K562 (cell line): ENCODE data around the gene MPHOSPH9. TPM values are rescaled to one million over a fixed set of nuclear protein-coding genes. Genes with fewer than 3 reads are reported as not detected.
"Not testable (repeated sequence)": the region's sequence is repeated elsewhere in the genome, so short reads cannot be mapped to it uniquely, and the experiment has no call there.

Experiments
- ATAC-seq: fragments of 200-7000 bp; cut with Tn5 transposase; 3 replicates; pipeline ENCODE4 v1.9.1; 2020; ENCODE audit warnings: moderate library complexity
- BruUV-seq: library from RNA; stranded (reverse); fragments of 400-500 nt; replicated peaks from 2 replicates; lab custom pipeline; 2021; lab: Mats Ljungman, UMichigan
- CTCF ChIA-PET: fragments of 300-600 bp; formaldehyde crosslinking; extraction: SDS; loops from one replicate; lab custom pipeline; 2021; ENCODE audit warnings: low intra/inter-chr PET ratio; lab: Yijun Ruan, JAX
- POLR2A ChIA-PET: fragments of 300-600, 350-650 bp; sonication (Branson Sonifier 250); formaldehyde crosslinking; extraction: SDS; loops from one replicate; lab custom pipeline; 2021; ENCODE audit warnings: antibody characterized with exemption, inconsistent platforms; lab: Yijun Ruan, JAX
- DNase-seq, 4 experiments: peaks; one replicate each; pipeline versions ENCODE4 v3.0.0 to v3.0.0-alpha.2; 2011 to 2018; ENCODE audit warnings: low spot score in 3 of 4, mixed read lengths in 3 of 4; ENCODE audit errors: extremely low read depth in 1 of 4
- FAIRE-seq: peaks from 2 replicates; lab custom pipeline; 2011; peaks lifted over from hg19 to GRCh38; lab: Jason Lieb, UNC
- H2AFZ ChIP-seq: 2 replicates; pipeline ENCODE4 v1.6.0; 2011; ENCODE audit warnings: low read depth, low read length, control low read depth, inconsistent platforms
- H3K27ac ChIP-seq: fragments of 200-600 bp; 3 replicates; pipeline ENCODE4 v1.8.0; 2011; ENCODE audit warnings: low read depth, mild to moderate bottlenecking, control low read depth, inconsistent platforms, low read length, moderate library complexity, mixed read lengths; ENCODE audit errors: extremely low read depth
- H3K27me3 ChIP-seq, 2 experiments: fragments of 300-600 bp in 1 of 2; 2 replicates in 1 of 2; 3 replicates in 1 of 2; pipeline versions ENCODE4 v1.6.0 to v1.8.0; 2011; ENCODE audit warnings: inconsistent platforms in 2 of 2, low read length in 2 of 2, mild to moderate bottlenecking in 1 of 2, mixed read lengths in 1 of 2, moderate library complexity in 1 of 2; ENCODE audit not compliant: control insufficient read depth in 2 of 2, insufficient read depth in 2 of 2
- H3K36me3 ChIP-seq: fragments of 300-600 bp; 3 replicates; pipeline ENCODE4 v1.8.0; 2011; ENCODE audit warnings: mild to moderate bottlenecking, low read length, inconsistent platforms; ENCODE audit not compliant: control insufficient read depth, insufficient read depth
- H3K4me1 ChIP-seq, 2 experiments: fragments of 200-600 bp in 1 of 2; replicated peaks in 1 of 2; 2 replicates in 1 of 2; 3 replicates in 1 of 2; pipeline versions ENCODE4 v1.5.1 to v1.8.0; 2011; ENCODE audit warnings: inconsistent platforms in 2 of 2, low read length in 2 of 2, mild to moderate bottlenecking in 1 of 2, mixed read lengths in 1 of 2, moderate library complexity in 1 of 2; ENCODE audit not compliant: control insufficient read depth in 2 of 2, insufficient read depth in 2 of 2
- H3K4me2 ChIP-seq: 2 replicates; pipeline ENCODE4 v1.6.1; 2011; ENCODE audit warnings: low read length, control low read depth, inconsistent platforms, mixed read lengths; ENCODE audit not compliant: insufficient read depth
- H3K4me3 ChIP-seq: fragments of 200-600 bp; sonication (generic), shearing (Covaris generic); 2 replicates; pipeline ENCODE4 v1.5.1; 2016; ENCODE audit warnings: control low read depth, inconsistent platforms
- H3K79me2 ChIP-seq: fragments of 200-600 bp; 3 replicates; pipeline ENCODE4 v1.8.0; 2011; ENCODE audit warnings: low read length, inconsistent platforms; ENCODE audit not compliant: control insufficient read depth, insufficient read depth
- H3K9ac ChIP-seq, 2 experiments: 2 replicates each; pipeline versions ENCODE4 v1.6.0 to v1.6.1; 2011; ENCODE audit warnings: low read depth in 2 of 2, low read length in 2 of 2, control low read depth in 1 of 2, inconsistent platforms in 1 of 2, mild to moderate bottlenecking in 1 of 2, mixed read lengths in 1 of 2; ENCODE audit not compliant: insufficient read depth in 1 of 2
- H3K9me1 ChIP-seq: one replicate; pipeline ENCODE4 v1.6.0; 2011; ENCODE audit warnings: inconsistent platforms, mild to moderate bottlenecking, low read length, moderate library complexity; ENCODE audit not compliant: control insufficient read depth, insufficient read depth
- H3K9me3 ChIP-seq: replicated peaks from 2 replicates; pipeline ENCODE4 v1.5.1; 2011; ENCODE audit warnings: low read depth, low read length, inconsistent platforms; ENCODE audit not compliant: control insufficient read depth, insufficient read depth
- H4K20me1 ChIP-seq: replicated peaks from 2 replicates; pipeline ENCODE4 v1.6.1; 2011; ENCODE audit warnings: low read length, inconsistent platforms, mixed read lengths; ENCODE audit not compliant: control insufficient read depth, insufficient read depth
- AFF1 ChIP-seq, 2 experiments: fragments of 450-650 bp; IDR thresholded peaks; 2 replicates each; pipeline ENCODE4 v1.6.1; 2018; ENCODE audit warnings: mild to moderate bottlenecking in 2 of 2, low read depth in 1 of 2; ENCODE audit not compliant: partially characterized antibody in 2 of 2
- CEBPB ChIP-seq: fragments of 450-650 bp; IDR thresholded peaks from 2 replicates; pipeline ENCODE4 v1.6.1; 2016; ENCODE audit warnings: missing genetic modification characterization, missing compliant biosample characterization
- CHD1 ChIP-seq: fragments of 200-600 bp; sonication (generic); IDR thresholded peaks from one replicate; pipeline ENCODE4 v1.6.1; 2012; ENCODE audit warnings: mild to moderate bottlenecking, moderate library complexity, low read length, inconsistent platforms
- E2F4 ChIP-seq: sonication (generic); formaldehyde crosslinking; IDR thresholded peaks from 2 replicates; pipeline ENCODE4 v1.8.0; 2022; ENCODE audit warnings: mild to moderate bottlenecking, low read depth, missing genetic modification reagents
- FIP1L1 ChIP-seq: fragments of 200-400 bp; formaldehyde crosslinking; IDR thresholded peaks from 2 replicates; pipeline ENCODE4 v1.6.1; 2018; ENCODE audit warnings: mild to moderate bottlenecking, low read depth, low read length; ENCODE audit not compliant: poor library complexity, severe bottlenecking
- HDAC2 ChIP-seq: fragments of 450-650 bp; IDR thresholded peaks from 2 replicates; pipeline ENCODE4 v1.6.1; 2016; ENCODE audit warnings: mild to moderate bottlenecking
- RB1 ChIP-seq: fragments of 450-650 bp; IDR thresholded peaks from 2 replicates; pipeline ENCODE4 v1.6.1; 2017; ENCODE audit warnings: low read depth, mild to moderate bottlenecking
- ZNF699 ChIP-seq: fragments of 250-450 bp; sonication (Bioruptor Pico); IDR thresholded peaks from 2 replicates; pipeline ENCODE4 v1.8.0; 2021; ENCODE audit warnings: mild to moderate bottlenecking, moderate library complexity; ENCODE audit not compliant: insufficient replicate concordance
- WGBS: fragments of 100-300 bp; shearing (Covaris generic); methylation state at CpG from one replicate; pipeline ENCODE4 v1.1.6; 2016; ENCODE audit warnings: low coverage, mixed read lengths; ENCODE audit not compliant: insufficient coverage; ENCODE audit errors: missing lambda C conversion rate; 5-methylcytosine and 5-hydroxymethylcytosine counted together
- in situ Hi-C: fragments of 300-500 bp; cut with MboI; formaldehyde crosslinking; loops from 4 replicates; pipeline ENCODE4 v1.15.0; 2018; ENCODE audit warnings: inconsistent platforms, mixed read lengths
- intact Hi-C: fragments of 100-400 bp; cut with micrococcal nuclease; formaldehyde crosslinking; loops from 2 replicates; pipeline ENCODE4 v1.14.2; 2022
- polyA plus RNA-seq, 8 experiments: library from polyadenylated mRNA; depleted of rRNA in 4 of 8; stranded (reverse) in 5 of 8; unstranded in 3 of 8; fragments of >200 nt; fragmentation: Nextera tagmentation in 2 of 8; fragmentation: Illumina TruSeq in 1 of 8; extraction: Ambion mirVana in 2 of 8; extraction: Trizol in 1 of 8; gene quantifications; 2 replicates each; pipeline versions ENCODE4 v1.2.1 to v1.2.3, GENCODE V29; 2011 to 2014; ENCODE audit warnings: inconsistent platforms in 1 of 8, missing spikeins in 1 of 8
- total RNA-seq, 7 experiments: library from RNA; depleted of rRNA in 6 of 7; stranded (reverse); fragments of >200 nt in 6 of 7; fragmentation: Illumina TruSeq in 2 of 7; extraction: Trizol in 2 of 7; gene quantifications; 2 replicates each; pipeline versions ENCODE4 v1.2.1 to v1.2.3, GENCODE V29; 2011 to 2021; ENCODE audit warnings: low replicate concordance in 1 of 7

MPHOSPH9 gene
- total and polyA plus RNA-seq, 9 of the 15 experiments (the other 6 are each of a cell fraction or from before 2014, with no cell fraction given), result 14.2 to 103 (median 54.5) TPM

- intact Hi-C loops, H3K9me3 ChIP-seq, H2AFZ ChIP-seq, H3K79me2 ChIP-seq, ATAC-seq, H3K27ac ChIP-seq, BruUV-seq, H3K4me2 ChIP-seq, H3K9ac ChIP-seq, H3K4me1 ChIP-seq, DNase-seq, CTCF ChIA-PET, H3K4me3 ChIP-seq, H4K20me1 ChIP-seq, in situ Hi-C loops, H3K9me1 ChIP-seq, FAIRE-seq, H3K27me3 ChIP-seq: not testable (repeated sequence)
- 100% methylated on average over 3 of the region's 3 CpGs for WGBS
- H3K36me3 ChIP-seq, result peaks cover 72% of the 10 kb centered on the region
- POLR2A ChIA-PET, result interaction anchor here (0.7 to 0.8 kb wide), 2 partner anchors 9 to 32 kb away, joined by 3 to 7 read pairs; no protein-coding TSS in a partner anchor
Observed at GRCh38 chr12:123206794-123207193, 26.1 kb downstream of the MPHOSPH9 start.

GRCh38 chr12:123200414-123200813 is 32.5 kb downstream of the MPHOSPH9 start:
- H3K4me2 ChIP-seq, result no peak overlapping the region
- no peaks in the 10 kb centered on the region for H3K27me3 ChIP-seq
- H3K27ac ChIP-seq, result no peak overlapping the region
- BruUV-seq, result no TSS peak
- no peak overlapping the region for H2AFZ ChIP-seq
- H3K36me3 ChIP-seq, result peaks cover 88% of the 10 kb centered on the region
- no peaks in the 10 kb centered on the region for H3K9me1 ChIP-seq
- no peak for FAIRE-seq
- no peaks in the 10 kb centered on the region for H3K4me1 ChIP-seq
- no peaks in the 10 kb centered on the region for H3K9me3 ChIP-seq
- no peak for DNase-seq
- H3K9ac ChIP-seq, result no peak overlapping the region
- intact Hi-C loops, result no loop called here
- H4K20me1 ChIP-seq, result no peaks in the 10 kb centered on the region
- ChIA-PET POLR2A (interaction anchor here (0.6 to 1.8 kb wide), 2 partner anchors 22 to 1545 kb away, joined by 3 to 4 read pairs; no protein-coding TSS in a partner anchor), CTCF (no interaction called here)
- H3K4me3 ChIP-seq, result no peak overlapping the region
- in situ Hi-C loops, result no loop called here
- 92% methylated on average over 7 of the region's 7 CpGs for WGBS
- no peaks in the 10 kb centered on the region for H3K79me2 ChIP-seq
- no peak for ATAC-seq
- TF ChIP-seq HDAC2 (no peak), CEBPB (tag) (no peak), FIP1L1 (no peak), CHD1 (no peak), RB1 (no peak), AFF1 (IDR thresholded peaks at IDR 0.05; ENCODE audit: low read depth in 1 of 2, partially characterized antibody in 2 of 2) (no peak), E2F4 (CRISPR knock-in tag) (no peak), ZNF699 (CRISPR knock-in tag) (no peak)
